GM18526 (cell line): ENCODE data around the gene SYNE1.

ENCODE experiments used
- POLR2A ChIP-seq: IDR thresholded peaks from 3 replicates; pipeline ENCODE4 v1.6.1; 2011; ENCODE audit not compliant: insufficient read length; ENCODE audit errors: extremely low read depth

The SYNE1 gene

DNA sequence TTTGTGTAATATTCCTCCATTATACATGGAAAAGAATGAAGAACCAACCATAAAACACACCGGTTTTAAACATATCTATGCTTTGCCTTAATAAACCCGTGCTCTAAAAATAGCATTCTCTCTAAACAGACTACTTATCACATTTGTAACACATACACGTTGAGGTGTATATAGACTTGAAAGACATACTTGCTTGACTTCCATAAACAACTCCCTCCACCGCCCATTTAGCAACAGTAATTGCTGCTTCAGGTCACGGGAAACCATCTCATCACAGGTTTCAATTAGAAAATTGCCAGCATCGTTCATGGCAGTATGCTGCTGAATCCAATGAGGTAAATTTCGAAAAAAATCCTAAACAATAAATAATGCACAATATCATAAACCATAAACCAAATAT lies 174.0 kb downstream of the SYNE1 start:
- no peak for TF ChIP-seq POLR2A

DNA sequence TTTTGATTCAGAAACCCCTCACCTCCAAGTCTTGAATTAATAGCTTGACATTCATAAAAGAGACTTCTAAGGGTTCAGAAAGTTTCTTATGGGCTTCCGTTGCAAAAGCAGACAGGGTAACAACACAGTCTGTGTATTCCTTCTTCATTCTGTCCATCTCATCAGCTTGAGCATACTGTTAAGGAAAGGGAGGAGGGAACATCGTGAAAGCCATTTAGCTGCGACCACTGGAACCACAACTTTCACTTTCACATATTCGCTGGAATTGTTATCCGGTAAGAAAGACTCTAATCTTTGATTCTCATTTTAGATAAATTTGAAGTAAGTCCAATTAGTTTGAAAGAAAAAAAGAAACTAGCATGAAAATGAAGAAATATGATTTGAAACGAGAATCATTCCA lies 174.4 kb downstream of the SYNE1 start:
- TF ChIP-seq POLR2A = no peak

DNA sequence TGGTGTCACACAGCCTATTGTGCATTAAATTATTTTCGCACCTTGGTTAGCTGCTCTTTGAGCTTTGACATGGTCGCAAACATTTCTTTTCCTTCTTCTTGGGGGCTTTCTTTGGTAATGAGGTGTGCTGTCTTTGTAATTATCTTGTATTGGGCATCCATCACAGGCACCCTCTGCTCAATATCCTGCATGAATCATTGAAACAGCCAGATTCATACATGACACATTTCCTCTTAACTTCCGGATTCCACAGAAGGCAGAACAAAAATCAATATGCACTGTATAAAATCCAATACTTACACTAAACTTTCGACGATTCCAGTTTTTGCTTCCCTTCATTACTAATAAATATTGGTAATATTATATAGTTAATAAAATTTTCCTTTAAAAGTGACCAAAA lies 175.6 kb downstream of the SYNE1 start:
- TF ChIP-seq POLR2A = no peak

DNA sequence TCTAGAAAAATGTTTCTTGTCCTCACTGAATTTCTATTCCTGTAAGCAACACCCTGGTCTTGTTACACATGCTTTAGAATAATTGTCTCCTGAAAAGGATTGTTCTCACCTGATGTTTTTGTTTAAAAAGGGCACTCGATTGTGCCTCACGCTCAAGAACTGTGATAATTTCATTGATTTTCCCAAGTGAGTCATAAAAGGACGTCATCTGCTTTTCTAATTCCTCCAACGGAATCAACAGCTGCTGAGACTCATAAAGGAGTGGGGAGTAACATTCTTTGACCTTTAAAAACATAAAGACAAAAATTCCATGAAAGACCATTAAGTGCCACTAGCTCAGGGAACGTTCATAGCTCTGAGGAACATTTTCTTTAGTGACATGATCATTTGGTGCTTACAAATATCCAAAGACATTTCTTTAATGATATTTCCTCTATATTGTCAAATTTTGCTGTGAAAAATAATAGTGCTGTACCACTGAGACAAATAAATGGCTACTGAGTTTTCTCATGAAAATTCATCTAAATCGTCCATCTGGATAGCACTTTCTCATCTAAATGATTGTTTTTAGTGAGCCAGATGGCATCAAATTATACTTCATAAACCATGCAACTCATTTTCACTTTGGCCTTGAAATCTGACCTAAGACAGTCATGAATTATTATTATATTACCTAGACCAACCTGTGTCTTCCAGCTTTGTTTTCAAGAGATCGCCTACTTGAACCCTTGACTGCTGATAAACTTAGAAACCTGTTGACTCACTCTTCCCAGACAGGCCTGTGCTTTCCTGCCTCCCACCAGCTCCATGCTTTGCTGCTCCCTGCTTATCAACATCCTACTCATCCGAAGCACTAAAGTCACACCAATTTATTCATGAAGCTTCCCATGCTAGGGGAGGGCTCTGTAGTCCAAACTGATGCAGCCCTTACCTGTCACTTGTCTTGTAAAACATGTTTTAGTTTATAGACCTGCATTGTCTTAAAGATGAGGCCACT lies 178.2 kb downstream of the SYNE1 start:
- no peak for TF ChIP-seq POLR2A

DNA sequence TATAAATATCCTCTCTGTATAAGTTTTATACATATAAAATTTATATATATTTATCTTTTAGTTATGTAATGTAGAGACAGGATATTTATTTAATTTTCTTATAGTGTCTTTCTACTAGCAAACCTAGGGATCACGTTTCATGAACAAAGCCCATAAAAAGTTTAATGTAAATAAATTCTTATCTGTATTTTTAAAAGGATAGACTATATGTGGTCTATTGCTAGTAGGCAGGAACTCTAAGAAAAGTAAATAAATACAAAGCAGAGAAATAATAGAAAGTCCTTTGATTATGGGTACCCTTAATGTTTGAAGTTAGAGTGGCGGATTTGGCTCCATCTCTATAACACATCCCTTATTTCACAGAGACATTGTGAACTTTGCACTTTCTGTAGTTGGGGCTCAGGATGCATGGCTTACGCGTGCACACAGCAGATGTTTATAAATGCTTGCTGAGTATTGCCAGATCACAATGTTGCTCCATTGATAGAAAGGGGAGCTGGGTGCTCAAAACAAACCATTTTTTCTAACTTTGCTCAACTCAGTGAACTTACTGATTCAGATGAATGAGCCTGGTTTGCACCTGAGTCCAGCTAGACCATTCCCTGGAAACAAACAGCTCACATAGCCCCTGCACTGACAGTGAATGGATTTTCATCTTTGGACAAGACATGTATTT lies 179.1 kb downstream of the SYNE1 start:
- TF ChIP-seq POLR2A = no peak

DNA sequence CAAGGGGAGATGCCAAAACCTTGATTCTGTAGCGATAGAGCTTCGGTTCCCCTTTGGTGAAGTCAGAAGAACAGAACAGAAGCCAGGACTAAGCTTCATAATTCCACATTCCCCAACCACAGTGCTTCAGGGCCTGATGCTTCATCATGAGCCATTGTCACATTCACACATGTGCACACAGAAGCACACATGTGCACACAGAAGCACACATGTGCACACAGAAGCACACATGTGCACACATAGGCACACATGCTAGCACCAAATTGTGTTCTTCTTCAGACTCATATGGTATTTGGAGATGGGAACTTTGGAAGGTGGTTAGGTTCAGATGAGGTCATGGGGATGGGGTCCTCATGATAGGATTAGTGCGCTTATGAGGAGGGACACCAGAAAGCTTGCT lies 183.2 kb downstream of the SYNE1 start:
- TF ChIP-seq POLR2A = no peak

DNA sequence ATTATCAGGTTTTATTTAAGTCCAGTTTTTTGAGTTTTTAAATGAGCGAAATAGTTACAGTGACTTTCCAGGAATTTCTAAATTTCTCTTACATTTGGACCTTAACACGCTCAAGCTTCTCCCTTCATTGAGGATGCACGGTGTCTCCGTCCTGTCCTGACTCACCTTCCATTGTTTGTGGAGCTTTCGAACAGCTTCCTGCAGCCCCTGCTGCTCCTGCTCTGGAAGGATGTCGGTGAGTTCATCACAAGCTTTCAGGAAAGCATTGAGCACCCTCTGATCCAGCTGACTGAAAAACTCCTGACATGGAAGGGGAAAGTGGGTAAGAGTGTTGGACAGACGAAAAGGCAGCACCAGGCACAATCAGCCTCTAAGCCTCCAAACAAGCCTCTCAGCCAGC lies 183.7 kb downstream of the SYNE1 start:
- no peak for TF ChIP-seq POLR2A

DNA sequence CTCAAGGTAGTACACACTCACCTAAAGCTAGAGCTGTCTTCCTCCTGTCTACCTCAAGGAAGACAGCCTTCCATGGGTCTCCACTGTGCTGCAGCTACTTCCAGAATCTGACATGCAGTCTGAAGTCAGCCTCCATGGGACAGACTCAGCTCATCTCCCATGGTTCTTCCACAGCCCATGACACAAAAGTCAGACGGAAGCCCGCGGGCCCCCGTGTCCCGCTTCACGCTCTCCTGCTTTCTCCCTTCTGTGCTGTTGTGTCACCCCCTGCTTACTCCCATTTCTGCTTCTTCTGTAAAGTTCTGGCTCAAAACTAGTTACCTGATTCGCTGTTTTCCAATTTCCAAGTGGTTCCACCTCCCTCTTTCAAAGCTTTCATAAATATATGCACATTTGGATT lies 184.5 kb downstream of the SYNE1 start:
- no peak for TF ChIP-seq POLR2A

DNA sequence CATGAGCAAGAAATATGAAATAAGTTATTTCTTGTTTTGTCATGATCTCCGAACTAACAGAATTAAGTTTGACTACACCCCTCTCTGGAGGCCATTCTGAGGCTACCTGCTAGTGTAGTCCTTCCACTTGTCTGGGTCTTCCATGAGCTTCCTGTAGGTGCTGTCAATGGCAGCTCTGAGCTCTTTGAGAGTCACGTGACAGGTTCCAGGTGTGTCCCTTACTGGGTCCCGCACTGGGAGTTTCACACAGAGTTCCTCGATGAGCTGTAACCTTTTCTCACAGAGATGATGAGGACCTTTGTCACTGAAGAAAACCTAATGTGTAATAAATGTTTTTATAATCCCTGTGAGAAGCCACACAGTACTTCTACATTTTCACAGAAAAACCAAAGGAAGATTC lies 186.6 kb downstream of the SYNE1 start:
- no peak for TF ChIP-seq POLR2A

DNA sequence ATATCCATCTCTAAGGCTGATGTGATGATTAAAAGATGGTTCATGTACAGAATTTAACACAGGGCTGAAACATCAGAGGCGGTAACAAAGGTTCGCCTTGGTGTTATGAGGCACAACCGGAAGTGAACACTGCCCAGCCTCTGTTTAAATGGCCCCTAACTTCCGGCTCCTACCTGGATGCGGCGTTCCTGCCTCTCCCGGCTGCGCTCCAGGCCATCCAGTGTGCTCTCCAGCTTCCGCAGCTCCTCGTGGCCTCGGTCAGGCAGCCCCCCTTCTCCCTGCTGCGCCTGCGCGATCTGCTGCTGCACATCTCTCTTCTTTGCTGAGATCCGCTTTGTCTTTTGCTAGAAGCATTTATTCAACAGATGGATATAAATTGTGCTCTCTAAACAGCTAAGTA lies 195.3 kb downstream of the SYNE1 start:
- no peak for TF ChIP-seq POLR2A

DNA sequence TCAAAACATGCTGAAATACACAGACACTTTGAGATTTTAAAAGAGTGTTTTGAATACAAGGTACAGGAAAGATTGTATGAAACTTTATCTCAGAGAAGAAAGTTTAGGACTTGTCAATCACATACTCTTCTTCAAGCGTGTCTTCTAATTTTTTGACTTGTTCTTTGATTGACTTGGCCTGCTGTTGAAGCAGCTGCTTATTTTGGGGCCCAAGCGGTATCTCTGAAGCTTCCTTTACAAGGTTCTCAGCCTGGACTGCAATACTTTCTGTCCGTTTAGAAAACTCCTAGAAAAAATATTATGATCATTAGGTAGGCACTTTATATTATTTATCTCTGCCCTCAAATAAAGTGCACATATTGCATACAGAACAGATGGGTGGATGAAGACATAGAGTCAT lies 201.3 kb downstream of the SYNE1 start:
- TF ChIP-seq POLR2A = no peak

DNA sequence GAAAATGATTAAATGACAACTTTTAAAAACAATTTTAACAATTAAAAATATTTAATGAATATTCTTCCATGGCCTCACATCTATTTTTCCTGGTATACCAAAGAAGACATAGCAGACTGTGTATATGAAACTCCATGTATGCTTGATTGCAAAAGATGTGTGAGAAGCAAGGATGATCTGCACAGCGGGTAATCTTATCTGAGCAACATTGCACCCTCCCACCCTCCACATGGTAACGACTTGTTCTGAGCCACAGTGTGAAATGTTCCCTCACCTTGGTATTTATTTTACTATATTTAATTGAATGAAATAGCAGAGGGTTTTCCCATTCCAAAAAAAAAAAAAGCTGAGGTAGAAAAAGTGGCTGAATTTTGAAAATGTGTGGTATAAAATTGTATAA lies 204.4 kb downstream of the SYNE1 start:
- TF ChIP-seq POLR2A = no peak

DNA sequence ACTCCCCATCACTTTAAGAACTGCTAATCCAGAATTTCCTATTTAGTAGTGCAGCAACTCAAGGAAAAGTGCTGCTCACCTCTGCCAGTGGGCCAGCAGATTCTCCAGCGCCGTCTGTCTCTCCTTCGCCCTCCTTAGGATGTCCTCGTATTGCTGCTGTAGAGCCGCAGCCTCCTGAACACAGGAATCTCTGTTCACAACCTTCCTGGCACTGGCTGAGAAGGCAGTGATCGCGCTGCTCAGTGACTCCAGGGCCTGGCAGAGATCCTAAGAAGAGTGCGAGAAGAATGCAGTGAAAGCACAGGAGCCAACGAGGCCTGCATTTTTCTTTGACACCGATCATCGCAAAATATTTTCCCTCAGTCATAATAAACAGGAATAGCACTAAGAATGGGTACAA lies 209.0 kb downstream of the SYNE1 start:
- TF ChIP-seq POLR2A = no peak

DNA sequence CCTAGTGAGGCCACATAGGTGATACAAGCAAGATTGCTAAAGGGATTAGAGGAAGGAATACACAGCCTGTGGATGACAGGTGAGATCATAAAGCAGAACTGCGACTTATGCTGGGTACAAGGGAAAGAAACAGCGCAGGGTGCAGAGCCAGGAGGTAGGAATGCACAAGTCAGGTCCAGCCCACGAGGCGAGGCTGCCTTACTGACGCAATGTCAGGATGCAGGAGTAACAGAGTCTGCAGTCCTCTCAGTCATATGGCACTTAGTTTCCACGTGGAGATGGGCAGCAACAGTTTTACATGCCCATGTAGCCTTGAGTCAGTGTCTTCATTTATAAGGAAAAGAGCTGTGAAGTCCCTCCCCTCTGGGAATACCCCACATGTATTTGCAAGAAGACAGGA lies 210.9 kb downstream of the SYNE1 start:
- no peak for TF ChIP-seq POLR2A

DNA sequence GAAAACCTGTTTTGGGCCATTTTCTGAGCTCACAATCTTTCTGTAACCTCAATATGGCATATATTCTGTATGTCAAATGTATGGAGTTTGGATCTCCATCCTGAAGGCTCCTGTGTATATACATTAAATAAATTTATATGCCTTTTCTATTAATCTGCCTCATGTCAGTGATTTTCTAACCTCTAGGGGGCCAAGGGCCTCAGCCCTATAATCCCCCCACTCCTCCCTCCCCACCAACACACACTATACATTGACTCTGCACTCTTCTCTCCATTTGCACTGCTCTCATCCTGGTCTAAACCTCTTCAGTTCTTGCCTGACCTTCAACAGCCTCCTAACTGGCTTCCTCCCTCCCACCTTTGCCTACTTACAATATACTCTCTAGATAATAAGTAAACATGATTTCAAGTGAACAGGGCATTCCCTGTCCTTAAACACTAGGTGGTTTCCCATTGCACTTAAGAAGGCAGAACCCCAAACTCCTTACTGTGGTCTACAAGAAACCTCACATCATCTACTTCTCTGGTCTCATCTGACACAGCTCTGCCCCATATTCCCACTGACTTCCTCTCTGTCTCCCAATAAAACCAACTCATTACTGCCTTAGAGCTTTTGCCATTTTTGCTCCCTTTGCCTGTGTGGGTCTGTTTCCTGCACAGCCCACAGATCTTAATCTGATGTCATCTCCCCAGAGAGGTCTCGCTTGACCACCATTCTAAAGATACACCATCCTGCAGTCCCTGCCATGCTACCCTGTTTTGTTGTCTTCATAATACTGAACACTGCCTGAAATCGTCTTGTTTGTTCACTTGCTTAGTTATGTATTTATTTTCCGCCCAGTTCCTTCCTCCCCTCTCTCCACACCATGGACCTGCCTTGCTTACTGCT lies 213.7 kb downstream of the SYNE1 start:
- TF ChIP-seq POLR2A = no peak
